ENCODE data around the gene ICE1. TPM values are rescaled to one million over a fixed set of nuclear protein-coding genes. Genes with fewer than 3 reads are reported as not detected.
"Not testable (repeated sequence)": the region's sequence is repeated elsewhere in the genome, so short reads cannot be mapped to it uniquely, and the experiment has no call there.

The ICE1 gene
- total RNA-seq, 2 donors from 2014 or later: 21.0 to 25.9 TPM

DNA sequence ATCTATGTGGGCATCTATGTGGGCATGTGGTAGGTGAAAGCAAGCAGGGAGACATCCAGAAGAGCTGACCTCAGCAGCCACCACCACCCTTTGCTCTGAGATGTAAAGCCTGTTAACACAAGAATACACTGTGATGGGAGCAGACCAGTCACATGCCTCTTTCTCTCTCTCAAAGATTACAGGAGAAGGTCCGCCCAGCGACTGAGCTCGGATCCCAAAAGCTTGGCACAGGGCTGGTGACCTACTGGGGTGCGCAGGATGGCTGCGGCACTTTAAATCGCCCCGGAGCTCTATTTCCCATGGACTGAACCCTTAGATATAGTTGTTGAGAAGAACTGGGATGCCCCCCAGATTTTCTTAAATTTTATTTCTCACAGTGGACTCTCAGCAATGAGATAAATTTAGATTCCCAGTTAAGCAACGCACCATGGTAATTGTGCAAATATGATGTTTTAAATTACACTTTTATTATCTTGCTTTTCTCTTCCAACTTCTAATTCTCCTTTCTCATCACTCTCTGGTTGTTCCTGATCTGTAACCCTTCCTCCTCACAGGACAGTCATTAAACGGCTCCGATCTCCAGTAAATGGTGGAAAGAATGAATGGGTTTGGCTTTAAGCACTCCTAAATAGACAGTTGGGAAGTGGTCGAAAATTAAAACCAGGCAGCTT is 37.7 kb upstream of the ICE1 start:
- no peak for TF ChIP-seq POLR2A (IDR thresholded peaks at IDR 0.05)
- TF ChIP-seq, protein P1, sequence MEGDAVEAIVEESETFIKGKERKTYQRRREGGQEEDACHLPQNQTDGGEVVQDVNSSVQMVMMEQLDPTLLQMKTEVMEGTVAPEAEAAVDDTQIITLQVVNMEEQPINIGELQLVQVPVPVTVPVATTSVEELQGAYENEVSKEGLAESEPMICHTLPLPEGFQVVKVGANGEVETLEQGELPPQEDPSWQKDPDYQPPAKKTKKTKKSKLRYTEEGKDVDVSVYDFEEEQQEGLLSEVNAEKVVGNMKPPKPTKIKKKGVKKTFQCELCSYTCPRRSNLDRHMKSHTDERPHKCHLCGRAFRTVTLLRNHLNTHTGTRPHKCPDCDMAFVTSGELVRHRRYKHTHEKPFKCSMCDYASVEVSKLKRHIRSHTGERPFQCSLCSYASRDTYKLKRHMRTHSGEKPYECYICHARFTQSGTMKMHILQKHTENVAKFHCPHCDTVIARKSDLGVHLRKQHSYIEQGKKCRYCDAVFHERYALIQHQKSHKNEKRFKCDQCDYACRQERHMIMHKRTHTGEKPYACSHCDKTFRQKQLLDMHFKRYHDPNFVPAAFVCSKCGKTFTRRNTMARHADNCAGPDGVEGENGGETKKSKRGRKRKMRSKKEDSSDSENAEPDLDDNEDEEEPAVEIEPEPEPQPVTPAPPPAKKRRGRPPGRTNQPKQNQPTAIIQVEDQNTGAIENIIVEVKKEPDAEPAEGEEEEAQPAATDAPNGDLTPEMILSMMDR (IDR thresholded peaks at IDR 0.05): no peak
- TF ChIP-seq POLR2AphosphoS5 (IDR thresholded peaks at IDR 0.05): no peak
- H3K36me3 ChIP-seq: no peaks in the 10 kb centered on the region
- intact Hi-C loops (cut with DNase I): no loop called here
- no peaks in the 10 kb centered on the region for H3K27me3 ChIP-seq (replicated peaks; ENCODE audit: insufficient read depth)
- WGBS: 78% methylated on average over 11 of the region's 11 CpGs
- DNase-seq (ENCODE audit: low spot score): no peak
- H3K4me3 ChIP-seq: no peak overlapping the region
- no peaks in the 10 kb centered on the region for H3K9me3 ChIP-seq
- H3K4me1 ChIP-seq (replicated peaks): no peaks in the 10 kb centered on the region
- H3K27ac ChIP-seq: no peak overlapping the region

DNA sequence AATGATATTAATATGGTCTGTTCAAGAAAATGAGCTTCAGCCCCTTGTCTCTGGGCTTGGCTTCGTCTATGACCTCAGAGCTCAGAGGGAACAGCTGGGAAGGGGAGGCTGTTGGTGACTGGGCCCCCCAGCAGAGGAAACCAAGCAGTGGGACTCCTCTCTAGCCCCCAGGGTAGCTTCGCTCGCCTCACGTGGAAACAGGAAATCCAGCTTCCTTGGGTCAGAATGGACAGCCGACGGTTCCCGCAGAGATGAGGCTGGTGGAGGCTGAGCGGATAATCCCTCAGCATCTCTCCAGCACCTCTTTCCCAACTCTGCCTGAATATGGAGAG is 37.2 kb upstream of the ICE1 start:
- H3K27ac ChIP-seq: no peak overlapping the region
- intact Hi-C loops (cut with DNase I): no loop called here

DNA sequence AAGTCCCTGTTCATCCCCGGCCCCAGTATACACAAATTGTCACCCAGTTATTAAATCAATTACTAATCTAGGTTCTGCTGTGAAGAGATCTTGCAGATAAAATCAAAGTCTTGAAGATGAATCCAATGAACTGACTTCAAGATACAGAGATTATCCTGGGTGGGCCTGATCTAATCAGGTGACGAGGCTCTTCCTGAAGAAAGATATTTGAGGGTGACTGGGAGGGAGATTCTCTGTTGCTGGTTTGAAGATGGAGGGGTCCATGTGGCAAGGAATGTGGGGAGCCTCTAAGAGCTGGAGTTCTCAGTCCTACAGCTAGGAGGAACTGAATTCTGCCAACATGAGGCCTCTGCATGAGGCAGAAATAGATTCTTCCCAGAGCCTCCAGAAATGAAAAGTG is 36.1 kb upstream of the ICE1 start:
- no peaks in the 10 kb centered on the region for H3K4me1 ChIP-seq (replicated peaks)
- DNase-seq (ENCODE audit: low spot score): no peak
- no peak overlapping the region for H3K27ac ChIP-seq
- H3K9me3 ChIP-seq: no peaks in the 10 kb centered on the region
- WGBS: 98% methylated on average over 2 of the region's 2 CpGs
- intact Hi-C loops (cut with DNase I): no loop called here
- no peaks in the 10 kb centered on the region for H3K27me3 ChIP-seq (replicated peaks; ENCODE audit: insufficient read depth)
- H3K36me3 ChIP-seq: no peaks in the 10 kb centered on the region
- H3K4me3 ChIP-seq: no peak overlapping the region
- TF ChIP-seq POLR2A (IDR thresholded peaks at IDR 0.05) (no peak), POLR2AphosphoS5 (IDR thresholded peaks at IDR 0.05) (no peak)

More for the DNA sequence above, 37.2 kb upstream of the ICE1 start:
- no peaks in the 10 kb centered on the region for H3K27me3 ChIP-seq (replicated peaks; ENCODE audit: insufficient read depth)
- 92% methylated on average over 8 of the region's 8 CpGs for WGBS
- no peaks in the 10 kb centered on the region for H3K9me3 ChIP-seq
- no peak overlapping the region for H3K4me3 ChIP-seq
- no peaks in the 10 kb centered on the region for H3K36me3 ChIP-seq
- H3K4me1 ChIP-seq (replicated peaks): no peaks in the 10 kb centered on the region
- no peak for DNase-seq (ENCODE audit: low spot score)
- TF ChIP-seq POLR2AphosphoS5 (IDR thresholded peaks at IDR 0.05): no peak
- no peak for TF ChIP-seq POLR2A (IDR thresholded peaks at IDR 0.05)
- TF ChIP-seq, protein P1 (IDR thresholded peaks at IDR 0.05): no peak

DNA sequence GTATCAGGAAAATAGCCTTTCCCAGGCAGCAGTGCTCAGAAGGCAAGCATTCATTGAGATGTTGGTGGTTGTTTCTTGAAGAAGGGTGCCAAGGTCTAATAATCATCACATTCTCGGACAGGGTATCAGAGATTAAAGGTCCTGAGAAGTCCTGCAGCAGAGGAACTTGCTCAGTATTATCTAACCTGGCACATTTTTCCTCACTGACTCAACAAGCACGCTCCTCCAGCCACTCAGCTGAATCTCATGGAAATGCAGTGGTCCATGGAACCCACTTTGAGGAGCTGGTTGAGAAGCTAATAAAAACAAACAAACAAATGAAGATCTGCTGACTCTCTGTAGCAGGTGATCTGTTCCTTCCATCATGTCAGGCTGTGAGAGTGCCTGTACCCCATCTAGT is 35.3 kb upstream of the ICE1 start:
- no peaks in the 10 kb centered on the region for H3K27me3 ChIP-seq (replicated peaks; ENCODE audit: insufficient read depth)
- H3K9me3 ChIP-seq: no peaks in the 10 kb centered on the region
- no peak overlapping the region for H3K27ac ChIP-seq
- no peaks in the 10 kb centered on the region for H3K36me3 ChIP-seq
- intact Hi-C loops (cut with DNase I): no loop called here
- H3K4me3 ChIP-seq: no peak overlapping the region
- 92% methylated on average over 2 of the region's 2 CpGs for WGBS
- no peaks in the 10 kb centered on the region for H3K4me1 ChIP-seq (replicated peaks)
- TF ChIP-seq POLR2A (IDR thresholded peaks at IDR 0.05) (no peak), POLR2AphosphoS5 (IDR thresholded peaks at IDR 0.05) (no peak)
- TF ChIP-seq, protein P1 (IDR thresholded peaks at IDR 0.05): no peak
- no peak for DNase-seq (ENCODE audit: low spot score)

DNA sequence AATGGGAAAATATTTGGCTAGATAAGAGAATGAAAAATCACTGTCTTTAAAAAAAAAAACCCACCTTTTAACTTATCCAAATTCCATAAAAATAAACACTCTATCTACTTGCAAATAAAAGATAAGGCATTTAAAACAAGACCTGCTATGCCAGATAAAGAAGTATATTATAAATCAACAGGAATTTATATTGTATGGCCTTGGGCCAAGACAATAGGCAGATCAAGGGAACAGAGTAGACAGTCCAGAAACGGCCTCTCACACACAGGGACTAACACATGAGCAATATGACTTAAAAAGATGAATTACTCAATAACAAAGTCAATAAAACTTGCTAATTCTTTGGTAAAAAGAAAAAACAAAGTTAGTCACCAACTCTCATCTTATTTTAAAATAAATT is 34.7 kb upstream of the ICE1 start:
- Histone ChIP-seq H3K9me3 (no peaks in the 10 kb centered on the region), H3K4me3 (no peak overlapping the region), H3K27me3 (replicated peaks; ENCODE audit: insufficient read depth) (no peaks in the 10 kb centered on the region), H3K4me1 (replicated peaks) (no peaks in the 10 kb centered on the region), H3K27ac (no peak overlapping the region), H3K36me3 (no peaks in the 10 kb centered on the region)
- WGBS: 15% methylated on average over 1 of the region's 1 CpG
- intact Hi-C loops (cut with DNase I): no loop called here
- DNase-seq (ENCODE audit: low spot score): no peak
- TF ChIP-seq POLR2AphosphoS5 (IDR thresholded peaks at IDR 0.05) (no peak), POLR2A (IDR thresholded peaks at IDR 0.05) (no peak)
- TF ChIP-seq, protein P1 (IDR thresholded peaks at IDR 0.05): no peak

DNA sequence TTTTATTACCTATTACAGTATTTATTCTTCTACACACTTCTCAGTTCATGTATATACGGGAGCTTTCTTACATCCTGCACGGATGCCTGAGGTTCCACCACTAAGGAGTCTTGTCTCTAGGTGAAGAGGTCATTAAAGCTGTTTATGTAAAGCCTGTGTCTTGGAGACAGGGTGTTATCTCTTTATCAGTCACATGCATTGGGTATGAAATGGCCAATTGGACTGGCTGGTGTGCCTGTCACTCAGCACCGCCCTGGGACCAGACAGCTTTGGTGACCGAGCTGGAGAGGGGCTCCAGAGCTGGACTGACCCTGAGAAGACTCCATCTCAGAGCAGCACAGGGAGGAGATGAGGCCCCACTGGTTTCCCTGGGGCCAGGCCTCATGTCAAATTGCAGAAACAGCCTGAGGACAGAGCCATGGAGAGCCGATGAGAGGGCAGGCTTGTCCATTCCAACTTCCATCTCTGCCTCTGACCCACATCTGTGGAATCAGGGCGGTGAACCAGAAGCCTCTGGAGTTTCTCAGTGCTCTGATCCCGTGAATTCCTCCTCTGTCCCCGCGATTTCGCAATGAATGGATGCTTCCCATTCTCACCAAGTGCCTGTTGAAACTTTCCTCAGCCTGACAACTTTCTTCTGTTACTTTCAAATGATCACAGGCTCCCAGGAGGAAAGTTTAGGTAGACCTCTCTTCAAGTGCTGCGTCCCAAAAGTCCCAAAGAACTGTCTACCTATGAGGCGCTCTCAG is 32.2 kb upstream of the ICE1 start:
- intact Hi-C loops (cut with DNase I); H3K4me3 ChIP-seq; H3K36me3 ChIP-seq; DNase-seq (ENCODE audit: low spot score); H3K4me1 ChIP-seq (replicated peaks); H3K27me3 ChIP-seq (replicated peaks; ENCODE audit: insufficient read depth); H3K9me3 ChIP-seq; H3K27ac ChIP-seq: not testable (repeated sequence)
- WGBS: 87% methylated on average over 12 of the region's 12 CpGs

DNA sequence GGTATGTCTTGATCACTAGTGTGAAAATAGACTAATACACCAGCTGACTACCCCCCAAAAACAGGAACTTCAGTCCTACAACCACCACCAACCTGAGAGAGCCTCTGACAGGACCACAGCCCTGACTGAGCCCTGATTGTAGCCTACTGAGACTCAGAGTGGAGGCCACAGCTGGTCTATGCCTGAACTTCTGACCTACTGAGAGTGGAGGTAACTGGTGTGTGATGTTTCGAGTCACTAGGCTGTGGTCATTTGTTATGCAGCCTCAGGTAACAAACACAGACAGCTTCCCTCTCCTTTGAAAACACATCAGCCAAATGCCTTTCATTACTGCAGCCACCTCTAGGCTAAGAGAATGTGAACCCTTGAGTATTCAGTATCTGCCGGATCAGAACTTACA is 30.0 kb upstream of the ICE1 start:
- H3K27ac ChIP-seq; H3K4me1 ChIP-seq (replicated peaks); H3K9me3 ChIP-seq; H3K36me3 ChIP-seq; intact Hi-C loops (cut with DNase I); H3K4me3 ChIP-seq; H3K27me3 ChIP-seq (replicated peaks; ENCODE audit: insufficient read depth); DNase-seq (ENCODE audit: low spot score): not testable (repeated sequence)
- 91% methylated on average over 2 of the region's 2 CpGs for WGBS
